ENCODE data around the gene FBXL14. TPM values are rescaled to one million over a fixed set of nuclear protein-coding genes. Genes with fewer than 3 reads are reported as not detected.

The FBXL14 gene
- total RNA-seq, 2 donors from 2014 or later: 10.0 to 20.4 TPM

- Histone ChIP-seq H3K36me3 (ENCODE audit: control insufficient read depth, insufficient read depth, low read length) (no peaks in the 10 kb centered on the region), H3K9ac (ENCODE audit: extremely low read depth, low read length, poor library complexity, severe bottlenecking) (peak overlapping the region; percentile 29), H3K9me3 (ENCODE audit: control insufficient read depth, low read length) (no peaks in the 10 kb centered on the region), H3K27ac (ENCODE audit: low read depth, low read length) (peak overlapping the region; percentile 18), H3K27me3 (ENCODE audit: control insufficient read depth, insufficient read depth, low read length, poor library complexity, severe bottlenecking) (peaks cover 51% of the 10 kb centered on the region), H3K4me3 (ENCODE audit: low read length) (no peak overlapping the region), H3K4me1 (ENCODE audit: control insufficient read depth, insufficient read depth, low read length) (peaks cover 31% of the 10 kb centered on the region)
- TF ChIP-seq CTCF (conservative IDR thresholded peaks at IDR 0.05): no peak
- WGBS, 2 experiments (ENCODE audit: insufficient coverage in 1 of 2, insufficient read length in 1 of 2): 81 to 89% methylated on average over 13 to 23 of the region's 23 CpGs
- peaks cover 37% of the 10 kb centered on the region for H3K4me1 Mint-ChIP-seq
- H3K4me3 Mint-ChIP-seq: peak overlapping the region; percentile 7
- H3K27ac Mint-ChIP-seq: peak overlapping the region; percentile 87
- DNase-seq: peak; percentile 61
- H3K36me3 Mint-ChIP-seq (ENCODE audit: low read depth): no peaks in the 10 kb centered on the region
- H3K27me3 Mint-ChIP-seq (ENCODE audit: insufficient read depth): peaks cover 76% of the 10 kb centered on the region
- H3K9me3 Mint-ChIP-seq: peaks cover 4% of the 10 kb centered on the region
Measured at GRCh38 chr12:1575408-1576401, 18.7 kb downstream of the FBXL14 start.

GRCh38 chr12:1574865-1575259 lies 19.5 kb downstream of the FBXL14 start:
- no peak overlapping the region for H3K9ac ChIP-seq (ENCODE audit: extremely low read depth, low read length, poor library complexity, severe bottlenecking)
- H3K27me3 ChIP-seq (ENCODE audit: control insufficient read depth, insufficient read depth, low read length, poor library complexity, severe bottlenecking): peaks cover 55% of the 10 kb centered on the region
- WGBS, 2 experiments (ENCODE audit: insufficient coverage in 1 of 2, insufficient read length in 1 of 2): 100% methylated on average over 1 of the region's 1 CpG; no CpG with 5 or more reads in 1 of the 2 experiments
- Mint-ChIP-seq H3K27ac (no peak overlapping the region), H3K4me3 (no peak overlapping the region), H3K9me3 (peaks cover 4% of the 10 kb centered on the region), H3K27me3 (ENCODE audit: insufficient read depth) (peaks cover 76% of the 10 kb centered on the region), H3K4me1 (peaks cover 28% of the 10 kb centered on the region), H3K36me3 (ENCODE audit: low read depth) (no peaks in the 10 kb centered on the region)
- no peak for DNase-seq
- TF ChIP-seq CTCF (conservative IDR thresholded peaks at IDR 0.05): no peak
- no peaks in the 10 kb centered on the region for H3K36me3 ChIP-seq (ENCODE audit: control insufficient read depth, insufficient read depth, low read length)
- peaks cover 24% of the 10 kb centered on the region for H3K4me1 ChIP-seq (ENCODE audit: control insufficient read depth, insufficient read depth, low read length)
- H3K9me3 ChIP-seq (ENCODE audit: control insufficient read depth, low read length): no peaks in the 10 kb centered on the region
- H3K27ac ChIP-seq (ENCODE audit: low read depth, low read length): no peak overlapping the region
- H3K4me3 ChIP-seq (ENCODE audit: low read length): no peak overlapping the region

- no peak overlapping the region for H3K27ac ChIP-seq (ENCODE audit: low read depth, low read length)
- peaks cover 22% of the 10 kb centered on the region for H3K4me1 ChIP-seq (ENCODE audit: control insufficient read depth, insufficient read depth, low read length)
- Mint-ChIP-seq H3K27me3 (ENCODE audit: insufficient read depth) (peaks cover 76% of the 10 kb centered on the region), H3K27ac (no peak overlapping the region), H3K9me3 (peaks cover 4% of the 10 kb centered on the region), H3K4me3 (no peak overlapping the region), H3K4me1 (peaks cover 26% of the 10 kb centered on the region), H3K36me3 (ENCODE audit: low read depth) (no peaks in the 10 kb centered on the region)
- no peak overlapping the region for H3K4me3 ChIP-seq (ENCODE audit: low read length)
- no peaks in the 10 kb centered on the region for H3K9me3 ChIP-seq (ENCODE audit: control insufficient read depth, low read length)
- no peaks in the 10 kb centered on the region for H3K36me3 ChIP-seq (ENCODE audit: control insufficient read depth, insufficient read depth, low read length)
- no peak for TF ChIP-seq CTCF (conservative IDR thresholded peaks at IDR 0.05)
- 87 to 90% methylated on average over 8 to 14 of the region's 15 CpGs for WGBS, 2 experiments (ENCODE audit: insufficient coverage in 1 of 2, insufficient read length in 1 of 2)
- no peak for DNase-seq
- H3K27me3 ChIP-seq (ENCODE audit: control insufficient read depth, insufficient read depth, low read length, poor library complexity, severe bottlenecking): peaks cover 50% of the 10 kb centered on the region
- no peak overlapping the region for H3K9ac ChIP-seq (ENCODE audit: extremely low read depth, low read length, poor library complexity, severe bottlenecking)
Measured at GRCh38 chr12:1573960-1574864, 20.2 kb downstream of the FBXL14 start.
